Stimulated activated naive CD8-positive, alpha-beta T cell treated with anti-CD3 and anti-CD28 coated beads, Interleukin-15, Interleukin-2, amounts not matched to agents 100 ng/mL and 50 ng/mL, for 24 hours (primary cell): ENCODE data around the gene PATE4.

Experiments
- H3K27ac Mint-ChIP-seq: one replicate; pipeline ENCODE4 v1.8.0; 2021; ENCODE audit warnings: mild to moderate bottlenecking, mixed read lengths
- H3K27me3 Mint-ChIP-seq: one replicate; pipeline ENCODE4 v1.8.0; 2021; ENCODE audit warnings: mixed read lengths
- H3K36me3 Mint-ChIP-seq: one replicate; pipeline ENCODE4 v1.8.0; 2021; ENCODE audit warnings: low read depth, mixed read lengths
- H3K4me1 Mint-ChIP-seq: one replicate; pipeline ENCODE4 v1.8.0; 2021; ENCODE audit warnings: low read depth, mixed read lengths
- H3K4me3 Mint-ChIP-seq: one replicate; pipeline ENCODE4 v1.8.0; 2021; ENCODE audit warnings: mild to moderate bottlenecking, mixed read lengths
- H3K9me3 Mint-ChIP-seq: one replicate; pipeline ENCODE4 v1.8.0; 2021; ENCODE audit warnings: mixed read lengths

Gene PATE4

DNA sequence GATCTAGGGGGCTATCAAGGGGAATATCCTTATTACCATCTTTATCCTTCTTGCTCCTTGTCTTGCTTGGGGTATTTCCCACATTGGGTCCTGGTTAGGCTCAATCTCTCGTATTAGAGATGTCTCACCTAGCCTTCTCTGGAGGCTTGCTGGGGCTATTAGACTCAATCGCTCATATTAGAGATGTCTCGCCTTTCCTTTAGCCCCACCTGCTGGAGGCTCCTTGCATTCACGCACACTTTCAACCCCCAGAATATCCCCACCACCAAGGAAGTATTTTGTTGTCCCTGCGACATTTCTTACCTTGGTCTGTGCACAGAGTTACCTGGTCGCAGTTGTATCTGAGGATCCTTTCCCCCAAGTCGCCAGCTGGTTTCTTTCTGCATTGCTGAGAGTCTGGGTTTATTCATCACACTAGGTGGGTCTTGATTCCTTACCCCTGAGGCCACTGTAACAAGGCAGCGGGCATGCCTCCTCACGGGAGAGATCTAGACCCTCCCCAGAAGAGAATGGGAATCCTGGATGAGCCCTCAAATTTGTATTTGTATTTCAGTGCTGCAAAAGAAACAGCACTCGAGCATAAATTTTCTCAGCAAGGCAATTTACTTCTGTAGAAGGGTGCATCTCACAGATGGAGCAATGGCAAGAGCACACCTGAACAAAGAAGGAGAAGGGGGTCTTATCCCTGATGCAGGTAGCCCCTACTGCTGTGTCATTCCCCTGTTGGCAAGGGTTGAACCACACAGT lies 38.4 kb downstream of the PATE4 start:
- H3K36me3 Mint-ChIP-seq = no peaks in the 10 kb centered on the region
- no peaks in the 10 kb centered on the region for H3K4me1 Mint-ChIP-seq
- H3K27ac Mint-ChIP-seq = no peak overlapping the region
- H3K4me3 Mint-ChIP-seq = no peak overlapping the region
- peaks cover 4% of the 10 kb centered on the region for H3K27me3 Mint-ChIP-seq
- H3K9me3 Mint-ChIP-seq = no peaks in the 10 kb centered on the region

GRCh38 chr11:125872138-125872491 lies 39.0 kb downstream of the PATE4 start:
- H3K4me3 Mint-ChIP-seq = no peak overlapping the region
- no peaks in the 10 kb centered on the region for H3K36me3 Mint-ChIP-seq
- H3K27ac Mint-ChIP-seq = no peak overlapping the region
- H3K9me3 Mint-ChIP-seq = no peaks in the 10 kb centered on the region
- no peaks in the 10 kb centered on the region for H3K4me1 Mint-ChIP-seq
- H3K27me3 Mint-ChIP-seq = peaks cover 4% of the 10 kb centered on the region

GRCh38 chr11:125873881-125874555 lies 40.9 kb downstream of the PATE4 start:
- Mint-ChIP-seq H3K27ac (no peak overlapping the region), H3K36me3 (no peaks in the 10 kb centered on the region)

GRCh38 chr11:125874556-125875124 lies 41.5 kb downstream of the PATE4 start:
- peaks cover 4% of the 10 kb centered on the region for H3K27me3 Mint-ChIP-seq
- no peaks in the 10 kb centered on the region for H3K9me3 Mint-ChIP-seq
- no peaks in the 10 kb centered on the region for H3K36me3 Mint-ChIP-seq
- no peak overlapping the region for H3K27ac Mint-ChIP-seq
- H3K4me1 Mint-ChIP-seq = no peaks in the 10 kb centered on the region
- no peak overlapping the region for H3K4me3 Mint-ChIP-seq

More at GRCh38 chr11:125873881-125874555, 40.9 kb downstream of the PATE4 start:
- Mint-ChIP-seq H3K4me3 (no peak overlapping the region), H3K9me3 (no peaks in the 10 kb centered on the region), H3K27me3 (peaks cover 4% of the 10 kb centered on the region), H3K4me1 (no peaks in the 10 kb centered on the region)

DNA sequence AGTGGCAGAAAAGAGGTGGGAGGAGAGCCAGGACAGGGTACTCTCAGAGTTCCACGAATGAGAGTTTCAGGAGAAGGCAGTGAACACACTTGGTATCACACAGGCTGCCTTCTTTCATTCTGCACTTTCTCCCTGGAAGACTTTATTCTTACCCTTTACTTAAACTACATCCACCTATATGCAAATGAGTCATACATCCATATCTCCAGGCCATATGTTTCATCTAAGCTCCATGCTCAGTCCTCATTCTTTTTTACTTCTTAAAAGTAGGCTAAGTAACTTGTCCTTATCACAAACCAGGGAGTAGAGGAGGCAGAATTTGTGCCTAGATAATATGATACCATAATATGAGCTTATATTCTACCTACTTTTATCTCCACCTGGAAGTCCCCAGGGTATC lies 48.2 kb downstream of the PATE4 start:
- Mint-ChIP-seq H3K27me3 (peaks cover 9% of the 10 kb centered on the region), H3K4me3 (no peak overlapping the region), H3K27ac (no peak overlapping the region), H3K36me3 (no peaks in the 10 kb centered on the region), H3K9me3 (no peaks in the 10 kb centered on the region), H3K4me1 (no peaks in the 10 kb centered on the region)

GRCh38 chr11:125883375-125883774 lies 50.3 kb downstream of the PATE4 start:
- peaks cover 13% of the 10 kb centered on the region for H3K27me3 Mint-ChIP-seq
- H3K9me3 Mint-ChIP-seq = no peaks in the 10 kb centered on the region
- H3K4me3 Mint-ChIP-seq = no peak overlapping the region
- peaks cover 4% of the 10 kb centered on the region for H3K36me3 Mint-ChIP-seq
- peaks cover 15% of the 10 kb centered on the region for H3K4me1 Mint-ChIP-seq
- no peak overlapping the region for H3K27ac Mint-ChIP-seq

GRCh38 chr11:125886997-125887372 lies 53.9 kb downstream of the PATE4 start:
- H3K36me3 Mint-ChIP-seq = peaks cover 11% of the 10 kb centered on the region
- peak overlapping the region; percentile 96 for H3K27ac Mint-ChIP-seq
- peaks cover 31% of the 10 kb centered on the region for H3K4me1 Mint-ChIP-seq
- H3K4me3 Mint-ChIP-seq = peak overlapping the region; percentile 84
- H3K27me3 Mint-ChIP-seq = peaks cover 4% of the 10 kb centered on the region
- no peaks in the 10 kb centered on the region for H3K9me3 Mint-ChIP-seq

DNA sequence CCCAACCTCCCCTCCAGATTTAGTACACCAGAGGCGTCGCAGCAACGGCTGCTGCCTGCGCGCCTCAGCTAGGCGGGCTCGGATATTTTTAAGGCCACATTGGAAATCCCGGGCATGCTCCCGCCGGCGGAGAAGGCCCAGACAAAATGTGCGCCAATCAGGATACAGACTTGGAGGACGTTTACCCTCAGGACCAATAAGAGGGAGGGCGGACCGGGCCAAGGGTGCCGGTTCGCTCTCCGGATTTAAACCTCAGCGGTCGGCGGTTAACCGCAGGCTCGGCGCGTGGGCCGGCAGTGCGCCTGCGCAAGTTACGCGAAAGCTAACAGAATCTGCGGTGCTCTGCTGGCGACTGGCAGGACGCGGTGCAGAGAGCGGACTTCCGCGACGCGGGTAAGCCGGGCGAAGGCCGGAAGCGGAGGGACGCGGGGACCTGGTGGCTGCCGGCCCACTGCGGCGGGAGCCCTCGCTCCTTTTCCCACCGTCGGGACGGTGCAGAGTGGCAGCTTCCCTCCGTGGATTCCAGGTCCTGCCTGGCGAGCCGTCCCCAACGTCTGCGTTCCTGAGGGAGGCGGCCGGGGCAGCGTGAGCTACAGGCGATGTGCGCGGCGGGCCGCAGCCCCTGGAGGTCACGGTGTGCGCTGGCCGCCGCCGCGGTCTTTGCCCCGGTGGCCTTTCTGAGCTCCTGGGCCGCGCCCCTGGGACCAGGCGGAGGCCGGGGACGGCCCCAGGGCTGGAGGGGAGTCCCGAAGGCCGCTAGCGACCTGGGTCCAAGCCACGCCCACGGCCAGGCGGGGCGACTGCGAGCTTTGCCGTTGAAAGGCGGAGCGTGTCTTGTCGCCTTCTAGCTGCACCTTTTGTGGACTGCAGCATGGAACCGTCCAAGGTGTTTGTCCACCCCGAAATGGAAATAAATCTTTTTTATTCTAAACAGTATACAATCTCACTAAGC lies 54.5 kb downstream of the PATE4 start, which contains the start of gene HYLS1:
TSS of gene HYLS1 (plus strand) at position 296 of the 952 bp plus-strand sequence. CDS start 11,701 bp downstream, outside the sequence.
- Mint-ChIP-seq H3K4me3 (peak within 1 kb of the TSS; percentile 84), H3K4me1 (peaks cover 36% of the 10 kb centered on the region), H3K27ac (peak within 1 kb of the TSS; percentile 96), H3K36me3 (peaks cover 17% of the 10 kb centered on the region), H3K27me3 (peaks cover 3% of the 10 kb centered on the region), H3K9me3 (no peaks in the 10 kb centered on the region)
